Measurements from ENCODE around the gene GPR61.

- no peak for TF ChIP-seq GATA2 (IDR thresholded peaks at IDR 0.05; ENCODE audit: low read depth, low read length)
- TF ChIP-seq GATA3 (IDR thresholded peaks at IDR 0.05; ENCODE audit: low read depth, low read length): no peak
These were observed 41.4 kb upstream of the GPR61 start for GRCh38 chr1:109498161-109498801.
